Fibroblast of pulmonary artery (primary cell): Measurements from ENCODE around the gene EFNA1.

Source experiments
- DNase-seq: peaks from one replicate; pipeline ENCODE4 v3.0.0-alpha.2; 2010; ENCODE audit warnings: low read depth
- H3K4me3 ChIP-seq: replicated peaks from 2 replicates; pipeline ENCODE4 v1.5.1; 2011; ENCODE audit warnings: low read depth, mild to moderate bottlenecking, control low read depth, low read length, moderate library complexity
- CTCF ChIP-seq: IDR thresholded peaks from 2 replicates; pipeline ENCODE4 v1.5.1; 2011; ENCODE audit warnings: mild to moderate bottlenecking, control low read depth, low read length, inconsistent platforms; ENCODE audit errors: missing control alignments

EFNA1 gene

GRCh38 chr1:155183775-155184221 is 56.1 kb downstream of the EFNA1 start:
- no peak for DNase-seq
- no peak overlapping the region for H3K4me3 ChIP-seq
- no peak for TF ChIP-seq CTCF

- no peak for TF ChIP-seq CTCF
- no peak for DNase-seq
- H3K4me3 ChIP-seq = no peak overlapping the region
Observed at GRCh38 chr1:155184351-155184811, 56.7 kb downstream of the EFNA1 start.
